HG02852 (cell line): Measurements from ENCODE around the gene ROBO3.
A peak's percentile ranks its signal among the peaks of the same experiment; 100 is the strongest.

Experiments used
- ATAC-seq: cut with Tn5 transposase; IDR thresholded peaks from one replicate; pipeline ENCODE4 v1.9.1; 2021; ENCODE audit warnings: mild to moderate bottlenecking, moderate library complexity; ENCODE audit not compliant: unreplicated experiment

The ROBO3 gene

GRCh38 chr11:124844664-124845079 lies 20.6 kb upstream of the ROBO3 start:
- ATAC-seq = no peak

- no peak for ATAC-seq
Measured at GRCh38 chr11:124846070-124846673, 19.1 kb upstream of the ROBO3 start.

- ATAC-seq = no peak
Measured at GRCh38 chr11:124859171-124859570, 6.1 kb upstream of the ROBO3 start.

DNA sequence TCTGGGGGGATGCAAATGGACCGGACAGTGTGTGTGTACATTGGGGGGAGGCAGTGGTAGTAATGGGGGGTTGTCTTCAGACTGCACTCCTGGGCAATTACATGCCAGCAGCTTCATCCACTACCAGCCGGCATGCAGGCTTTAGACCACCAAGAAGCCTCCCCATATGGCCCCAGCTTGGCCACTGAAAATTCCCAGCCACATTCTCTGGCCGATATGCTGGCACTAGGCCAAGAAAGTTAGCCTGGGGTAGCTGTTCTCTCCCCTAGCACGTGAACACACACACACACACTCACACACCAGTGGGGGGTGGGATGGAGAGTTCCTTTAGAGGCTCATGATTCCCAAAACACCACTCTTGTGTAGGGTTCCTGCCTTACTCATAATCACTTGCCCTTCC lies 3.6 kb upstream of the ROBO3 start:
- no peak for ATAC-seq

DNA sequence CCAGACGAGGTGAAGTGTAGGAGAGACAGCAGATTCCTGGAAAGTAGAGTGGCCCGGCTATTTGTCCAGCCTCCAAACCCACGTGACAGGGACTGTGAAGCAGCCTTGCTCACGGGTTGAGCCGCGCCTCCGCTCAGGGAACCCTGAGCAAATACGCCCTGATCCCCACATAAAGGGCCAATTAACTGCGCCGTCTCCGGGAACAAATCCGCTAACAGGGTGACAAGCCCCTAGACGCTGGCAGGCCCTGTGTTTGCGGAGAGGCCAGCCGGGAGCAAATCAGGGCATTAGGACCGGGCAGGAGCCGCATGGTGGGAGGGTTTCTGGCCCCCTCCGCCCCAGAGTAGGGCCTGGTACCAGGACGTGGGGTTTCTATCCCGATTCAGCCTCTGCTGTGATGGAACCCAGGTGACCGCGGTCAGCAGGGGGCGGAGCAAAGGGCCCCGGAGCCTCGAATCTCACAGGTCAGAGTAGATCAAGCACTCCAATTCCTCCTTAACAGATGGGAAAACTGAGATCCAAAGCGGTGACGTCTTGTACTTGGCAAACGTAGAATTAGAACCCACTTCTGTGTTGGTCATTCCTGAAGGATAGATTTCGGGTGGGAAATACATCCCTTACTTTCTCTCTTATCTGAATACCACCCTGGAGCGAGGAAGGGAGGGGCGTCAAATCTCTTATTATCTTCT lies 2.0 kb upstream of the ROBO3 start:
- ATAC-seq = no peak

GRCh38 chr11:124863826-124864165 lies 1.4 kb upstream of the ROBO3 start:
- no peak for ATAC-seq

- ATAC-seq = no peak
Measured at GRCh38 chr11:124864176-124864891, 898 bp upstream of the ROBO3 start.

- ATAC-seq = no peak
Measured at GRCh38 chr11:124864892-124865180, 396 bp upstream of the ROBO3 start.

GRCh38 chr11:124865902-124866851 lies 945 bp downstream of the ROBO3 start:
- peak; percentile 53 for ATAC-seq

DNA sequence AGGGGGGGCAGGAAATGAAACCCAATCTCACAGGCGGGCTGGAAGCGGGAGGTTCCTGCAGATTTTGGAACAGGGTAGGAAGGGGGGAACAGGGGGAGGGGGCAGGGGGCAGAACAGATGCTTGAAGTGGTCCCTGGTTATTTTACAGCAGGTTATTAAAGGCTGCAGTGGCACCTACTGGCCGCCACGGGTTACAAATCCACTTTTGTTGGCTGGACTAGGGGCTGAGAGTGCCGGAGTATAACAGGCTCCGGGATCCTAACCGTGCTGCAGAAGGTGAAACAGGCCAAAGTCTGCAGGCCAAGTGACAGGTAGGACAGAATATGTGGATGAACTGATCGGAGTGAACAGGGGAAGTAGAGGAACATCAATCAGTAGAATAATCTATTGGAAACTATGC lies 2.5 kb downstream of the ROBO3 start:
- ATAC-seq = no peak

GRCh38 chr11:124868331-124869274 lies 3.4 kb downstream of the ROBO3 start:
- no peak for ATAC-seq

GRCh38 chr11:124869331-124869730 lies 4.1 kb downstream of the ROBO3 start:
- ATAC-seq = no peak

DNA sequence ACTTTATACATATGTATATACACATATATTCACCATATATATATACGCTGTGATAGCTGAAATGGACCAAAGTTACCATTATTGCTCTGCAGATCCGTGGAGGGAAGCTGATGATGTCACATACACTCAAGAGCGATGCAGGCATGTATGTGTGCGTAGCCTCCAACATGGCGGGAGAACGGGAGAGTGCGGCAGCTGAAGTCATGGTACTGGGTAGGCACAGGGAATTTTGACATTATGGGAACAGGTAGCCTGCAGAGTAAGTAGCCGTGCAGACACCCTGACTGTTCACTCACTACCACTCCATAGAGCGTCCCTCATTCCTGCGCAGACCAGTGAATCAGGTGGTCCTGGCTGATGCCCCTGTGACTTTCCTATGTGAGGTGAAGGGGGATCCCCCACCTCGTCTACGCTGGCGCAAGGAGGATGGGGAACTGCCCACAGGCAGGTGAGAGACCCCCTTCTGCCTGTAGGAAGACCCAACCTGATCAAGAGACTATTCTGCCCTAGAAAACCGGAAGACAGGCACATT lies 4.7 kb downstream of the ROBO3 start:
- no peak for ATAC-seq

- ATAC-seq = no peak
Measured at GRCh38 chr11:124870430-124870829, 5.2 kb downstream of the ROBO3 start.

- ATAC-seq = no peak
Measured at GRCh38 chr11:124872280-124872679, 7.0 kb downstream of the ROBO3 start.

DNA sequence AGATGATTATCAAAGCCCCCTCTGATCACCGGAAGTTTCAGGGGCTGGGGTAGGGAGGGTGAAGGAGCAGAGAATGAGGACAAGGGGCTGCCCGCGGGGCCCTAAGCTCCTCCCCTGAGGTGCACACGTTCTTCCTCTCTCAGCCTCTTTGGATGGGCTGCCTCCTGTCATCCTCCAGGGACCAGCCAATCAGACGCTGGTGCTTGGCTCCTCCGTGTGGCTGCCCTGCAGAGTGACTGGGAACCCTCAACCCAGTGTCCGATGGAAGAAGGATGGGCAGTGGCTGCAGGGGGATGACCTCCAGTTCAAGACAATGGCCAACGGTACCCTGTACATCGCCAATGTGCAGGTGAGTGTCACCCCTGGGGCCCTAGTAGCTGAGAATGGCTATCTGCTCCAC lies 7.5 kb downstream of the ROBO3 start:
- no peak for ATAC-seq

- ATAC-seq = no peak
Measured at GRCh38 chr11:124873951-124874350, 8.7 kb downstream of the ROBO3 start.

GRCh38 chr11:124874571-124875255 lies 9.5 kb downstream of the ROBO3 start:
- no peak for ATAC-seq

GRCh38 chr11:124875401-124875800 lies 10.2 kb downstream of the ROBO3 start:
- no peak for ATAC-seq
